RWPE1 (cell line): ENCODE results near the gene PHYHIPL.
A peak's percentile ranks its signal among the peaks of the same experiment; 100 is the strongest.

Source experiments
- CTCF ChIA-PET: fragments of 350-600 bp; sonication (Branson Sonifier 250); formaldehyde crosslinking; extraction: SDS; loops from one replicate; lab custom pipeline; 2021; lab: Yijun Ruan, JAX
- POLR2A ChIA-PET: fragments of 400-600 bp; formaldehyde crosslinking; extraction: SDS; loops from one replicate; lab custom pipeline; 2020; ENCODE audit warnings: antibody characterized with exemption; ENCODE audit not compliant: low non-redundant PET; lab: Yijun Ruan, JAX
- DNase-seq: peaks from one replicate; pipeline ENCODE4 v3.0.0; 2012; ENCODE audit warnings: low spot score
- H3K27ac ChIP-seq: fragments of 450-650 bp; 2 replicates; pipeline ENCODE4 v1.5.1; 2017
- TF ChIP-seq, protein P1 (sequence below): fragments of 450-650 bp; conservative IDR thresholded peaks from 2 replicates; pipeline ENCODE4 v1.5.1; 2017; ENCODE audit warnings: low read depth, mild to moderate bottlenecking

Gene PHYHIPL

DNA sequence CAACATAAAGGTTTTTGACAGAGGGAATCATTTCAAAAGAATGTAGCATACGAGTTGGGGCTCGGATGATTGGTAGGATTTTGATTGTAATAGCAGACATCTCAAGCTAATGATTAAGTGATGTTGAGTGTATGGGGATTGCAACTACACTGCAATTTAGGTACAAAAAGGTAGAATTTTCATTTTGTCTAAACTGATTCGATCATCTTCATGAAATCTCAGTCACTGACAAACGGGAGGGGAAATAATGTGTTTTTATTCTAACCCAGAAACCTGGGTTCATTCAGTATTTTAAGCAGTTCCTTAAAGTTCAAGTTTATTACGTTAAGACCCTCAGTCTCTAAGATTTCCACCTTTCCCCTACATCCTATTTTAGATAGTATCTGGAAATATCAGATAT is 3.9 kb upstream of the PHYHIPL start:
- TF ChIP-seq, protein P1, sequence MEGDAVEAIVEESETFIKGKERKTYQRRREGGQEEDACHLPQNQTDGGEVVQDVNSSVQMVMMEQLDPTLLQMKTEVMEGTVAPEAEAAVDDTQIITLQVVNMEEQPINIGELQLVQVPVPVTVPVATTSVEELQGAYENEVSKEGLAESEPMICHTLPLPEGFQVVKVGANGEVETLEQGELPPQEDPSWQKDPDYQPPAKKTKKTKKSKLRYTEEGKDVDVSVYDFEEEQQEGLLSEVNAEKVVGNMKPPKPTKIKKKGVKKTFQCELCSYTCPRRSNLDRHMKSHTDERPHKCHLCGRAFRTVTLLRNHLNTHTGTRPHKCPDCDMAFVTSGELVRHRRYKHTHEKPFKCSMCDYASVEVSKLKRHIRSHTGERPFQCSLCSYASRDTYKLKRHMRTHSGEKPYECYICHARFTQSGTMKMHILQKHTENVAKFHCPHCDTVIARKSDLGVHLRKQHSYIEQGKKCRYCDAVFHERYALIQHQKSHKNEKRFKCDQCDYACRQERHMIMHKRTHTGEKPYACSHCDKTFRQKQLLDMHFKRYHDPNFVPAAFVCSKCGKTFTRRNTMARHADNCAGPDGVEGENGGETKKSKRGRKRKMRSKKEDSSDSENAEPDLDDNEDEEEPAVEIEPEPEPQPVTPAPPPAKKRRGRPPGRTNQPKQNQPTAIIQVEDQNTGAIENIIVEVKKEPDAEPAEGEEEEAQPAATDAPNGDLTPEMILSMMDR, result no peak
- POLR2A ChIA-PET, result no interaction called here
- CTCF ChIA-PET, result interaction anchor here (0.6 kb wide), 1 partner anchor 867 kb away, joined by 6 read pairs; no protein-coding TSS in a partner anchor
- H3K27ac ChIP-seq, result no peak overlapping the region
- no peak for DNase-seq

DNA sequence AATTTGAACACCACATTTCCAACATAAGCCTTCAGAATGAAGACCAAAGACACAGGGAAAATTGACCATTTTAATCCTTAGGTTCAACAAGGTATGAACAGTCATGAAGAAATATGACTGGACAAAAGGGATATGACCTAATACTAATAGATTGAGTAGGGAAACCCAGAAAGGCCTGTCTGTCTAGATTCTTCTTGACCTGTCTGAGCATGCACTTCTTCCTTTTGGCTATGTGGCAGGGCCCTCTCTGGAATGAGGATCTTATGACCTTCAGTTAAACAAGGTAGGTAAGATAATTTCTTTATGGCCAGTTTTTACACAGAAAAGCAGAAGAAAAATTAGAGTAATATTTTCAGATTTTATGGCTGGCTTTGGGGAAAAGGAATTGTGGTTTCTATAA is 3.0 kb upstream of the PHYHIPL start:
- POLR2A ChIA-PET, result no interaction called here
- CTCF ChIA-PET, result interaction anchor here (0.6 kb wide), 1 partner anchor 866 kb away, joined by 6 read pairs; no protein-coding TSS in a partner anchor
- TF ChIP-seq, protein P1, result no peak
- H3K27ac ChIP-seq, result no peak overlapping the region
- peak; percentile 22 for DNase-seq

DNA sequence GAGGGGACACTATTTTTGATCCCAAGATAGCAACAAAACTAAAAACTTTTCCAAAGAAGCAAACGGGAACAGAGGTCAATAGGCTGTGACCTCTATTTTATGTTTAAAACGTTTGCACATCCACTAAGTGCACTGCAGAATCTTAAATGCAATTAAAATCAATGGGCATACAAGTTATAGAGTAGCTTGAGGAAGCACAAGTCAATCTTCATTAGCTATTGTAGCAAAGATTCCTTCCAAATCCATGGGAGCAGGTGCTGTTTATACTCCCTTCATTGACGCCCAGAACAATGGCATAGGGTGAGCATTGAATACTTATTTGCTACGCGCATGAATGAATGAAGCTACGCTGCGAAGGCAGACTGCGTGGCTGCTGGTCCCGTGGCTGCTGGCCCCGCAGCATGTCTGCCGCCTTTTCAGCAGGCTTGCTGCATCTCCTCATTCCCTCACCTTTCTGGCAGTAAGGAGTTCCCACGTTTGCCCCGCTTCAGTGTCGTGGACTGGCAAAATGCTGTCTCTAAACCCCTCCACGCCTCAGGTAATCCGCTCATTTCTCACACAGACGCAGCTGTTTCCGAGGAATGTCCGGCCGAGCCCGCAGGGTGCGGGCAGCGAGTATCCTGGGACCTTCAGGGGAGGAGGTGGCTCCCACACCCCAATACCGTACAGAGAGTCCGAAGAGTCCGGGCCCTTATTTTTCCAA is 754 bp upstream of the PHYHIPL start:
- no peak overlapping the region for H3K27ac ChIP-seq
- ChIA-PET POLR2A (no interaction called here), CTCF (no interaction called here)
- peak; percentile 0 for DNase-seq
- TF ChIP-seq, protein P1, result no peak

GRCh38 chr10:59177031-59177797 is 771 bp downstream of the PHYHIPL start:
- ChIA-PET POLR2A (no interaction called here), CTCF (interaction anchor here (0.6 kb wide), 1 partner anchor 445 kb away, joined by 3 read pairs; no protein-coding TSS in a partner anchor)
- TF ChIP-seq, protein P1, result no peak
- no peak overlapping the region for H3K27ac ChIP-seq
- DNase-seq, result peak; percentile 65

DNA sequence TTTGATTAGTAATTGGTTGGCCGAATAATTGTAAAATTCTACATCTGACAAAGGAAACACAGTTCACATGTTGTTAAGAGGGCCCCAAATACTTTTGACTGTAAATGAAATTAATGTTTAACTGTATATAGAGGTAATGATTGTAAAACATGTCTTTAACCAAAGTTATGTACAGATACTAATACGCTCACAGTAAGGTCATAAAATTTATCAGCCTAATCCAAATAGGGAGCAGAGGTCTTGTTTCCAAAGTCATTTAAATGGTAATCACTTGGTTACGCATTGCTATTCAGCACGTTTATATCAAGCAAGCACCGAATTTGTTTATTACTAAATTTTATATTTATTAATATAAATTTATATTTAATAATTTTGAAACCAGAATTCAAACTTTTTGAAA is 1.4 kb downstream of the PHYHIPL start:
- TF ChIP-seq, protein P1, result no peak
- no peak overlapping the region for H3K27ac ChIP-seq
- POLR2A ChIA-PET, result no interaction called here

GRCh38 chr10:59179068-59179467 is 2.6 kb downstream of the PHYHIPL start:
- ChIA-PET POLR2A (no interaction called here), CTCF (no interaction called here)
- DNase-seq, result no peak
- TF ChIP-seq, protein P1, result no peak
- H3K27ac ChIP-seq, result no peak overlapping the region

More for the DNA sequence above, 1.4 kb downstream of the PHYHIPL start:
- CTCF ChIA-PET, result interaction anchor here (0.6 kb wide), 1 partner anchor 444 kb away, joined by 3 read pairs; no protein-coding TSS in a partner anchor
- DNase-seq, result no peak
